BLaER1 (cell line): ENCODE measurements around the gene PLEKHA7.
A peak's percentile ranks its signal among the peaks of the same experiment; 100 is the strongest.

Experiments used
- H3K27ac ChIP-seq: shearing (Covaris generic); formaldehyde crosslinking; 2 replicates; pipeline ENCODE4 v1.8.1; 2022
- H3K27me3 ChIP-seq: shearing (Covaris generic); formaldehyde crosslinking; 2 replicates; pipeline ENCODE4 v1.8.1; 2022
- H3K36me3 ChIP-seq: shearing (Covaris generic); formaldehyde crosslinking; 2 replicates; pipeline ENCODE4 v1.8.1; 2022
- H3K4me1 ChIP-seq: shearing (Covaris generic); formaldehyde crosslinking; 2 replicates; pipeline ENCODE4 v1.8.1; 2022
- H3K4me2 ChIP-seq: shearing (Covaris generic); formaldehyde crosslinking; 2 replicates; pipeline ENCODE4 v1.8.1; 2022
- H3K4me3 ChIP-seq: shearing (Covaris generic); formaldehyde crosslinking; 2 replicates; pipeline ENCODE4 v1.8.1; 2022
- H3K9ac ChIP-seq: shearing (Covaris generic); formaldehyde crosslinking; 2 replicates; pipeline ENCODE4 v1.8.1; 2022
- H3K9me3 ChIP-seq: shearing (Covaris generic); formaldehyde crosslinking; 2 replicates; pipeline ENCODE4 v1.8.1; 2022
- H4K20me1 ChIP-seq: shearing (Covaris generic); formaldehyde crosslinking; 2 replicates; pipeline ENCODE4 v1.8.1; 2022
- Cebpa-rat ChIP-seq: shearing (Covaris generic); IDR thresholded peaks from 2 replicates; pipeline ENCODE4 v1.8.1; 2022

PLEKHA7 gene

DNA sequence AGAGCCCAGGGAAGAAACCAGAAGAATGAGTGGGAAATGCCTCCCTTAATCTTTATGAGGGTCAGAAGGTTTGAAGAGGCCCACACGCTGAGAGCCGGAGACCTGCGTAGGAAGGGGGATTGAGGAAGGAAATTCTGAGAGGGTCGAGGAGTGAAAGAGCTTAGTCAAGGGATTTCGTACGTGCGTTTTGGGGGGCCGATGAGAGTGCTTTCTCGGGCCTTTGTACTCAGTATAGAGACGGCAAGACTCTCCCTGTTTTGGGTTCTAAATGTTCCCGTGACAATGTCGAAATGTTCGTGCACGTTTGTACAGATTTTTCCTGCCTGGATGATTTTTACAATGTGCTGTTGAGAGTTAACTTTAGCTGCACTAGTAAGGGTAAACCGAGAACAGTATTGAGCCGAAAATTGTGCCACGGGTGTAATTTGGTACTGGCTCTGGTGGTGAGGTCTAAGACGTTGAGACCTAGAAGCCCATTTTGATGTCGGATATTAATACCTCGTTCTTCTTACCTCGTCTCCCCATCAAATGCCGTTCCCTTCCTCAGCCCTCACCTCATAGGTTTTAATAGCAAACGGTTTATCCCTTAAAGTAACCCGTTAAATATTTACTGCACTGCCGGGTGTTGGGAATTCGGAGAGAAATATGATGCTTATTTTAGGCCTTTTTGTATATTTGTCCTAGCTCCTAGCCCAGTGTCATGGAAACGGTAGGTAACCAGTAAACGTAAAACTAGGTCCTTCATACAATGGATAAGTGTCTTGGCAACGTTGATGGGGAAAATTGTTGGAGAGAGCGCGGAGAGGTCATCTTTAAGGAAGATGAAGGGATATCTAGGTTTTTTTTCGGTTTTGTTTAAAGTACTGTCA is 275.0 kb downstream of the PLEKHA7 start:
- Histone ChIP-seq H3K9me3 (no peaks in the 10 kb centered on the region), H3K27me3 (no peaks in the 10 kb centered on the region), H4K20me1 (peaks cover 51% of the 10 kb centered on the region), H3K4me2 (peak overlapping the region; percentile 84), H3K27ac (peak overlapping the region; percentile 99), H3K36me3 (peaks cover 28% of the 10 kb centered on the region), H3K9ac (peak overlapping the region; percentile 98), H3K4me1 (peaks cover 44% of the 10 kb centered on the region), H3K4me3 (peak overlapping the region; percentile 79)
- TF ChIP-seq Cebpa-rat, result no peak

DNA sequence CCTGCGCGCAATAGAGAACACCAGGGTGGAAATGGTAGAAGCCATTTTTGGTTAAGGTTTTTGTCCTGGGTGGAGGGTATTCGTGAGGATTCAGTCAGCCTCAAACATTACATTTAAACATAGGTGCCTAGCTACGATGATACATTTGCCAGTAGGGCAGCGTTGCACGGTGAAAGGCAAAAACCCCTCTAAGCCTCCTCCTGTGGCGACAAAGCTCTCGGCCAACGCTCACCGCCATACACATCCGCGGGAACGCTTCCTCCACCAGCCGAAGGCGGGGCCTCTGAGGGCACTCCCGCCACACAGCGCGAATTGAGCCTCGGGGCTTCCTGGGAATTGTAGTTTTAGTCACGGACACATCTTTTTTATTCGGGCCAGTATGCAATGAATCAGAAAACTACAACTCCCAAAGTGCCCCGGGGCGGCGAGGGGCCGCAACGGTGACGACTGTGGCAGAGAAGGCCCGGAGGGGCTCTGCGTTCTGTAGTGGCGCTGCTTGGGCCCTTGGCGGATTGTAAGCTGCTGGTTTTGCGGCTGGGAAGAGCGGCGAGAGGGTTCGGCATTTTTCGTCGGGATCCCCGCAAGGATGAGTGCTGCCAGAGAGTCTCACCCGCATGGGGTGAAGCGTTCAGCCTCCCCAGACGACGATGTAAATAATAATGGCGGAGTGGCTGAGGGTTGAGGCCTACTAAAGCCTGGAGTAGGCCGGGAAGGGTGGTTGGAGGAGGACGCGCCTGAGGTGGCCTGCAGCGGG is 275.8 kb downstream of the PLEKHA7 start, which contains the start of gene C11orf58:
TSS of gene C11orf58 (plus strand) at position 455 of the 754 bp plus-strand sequence. CDS start at position 587, 132 bp downstream.
- H3K36me3 ChIP-seq, result peaks cover 25% of the 10 kb centered on the region
- H3K9me3 ChIP-seq, result no peaks in the 10 kb centered on the region
- no peaks in the 10 kb centered on the region for H3K27me3 ChIP-seq
- peak within 1 kb of the TSS; percentile 79 for H3K4me3 ChIP-seq
- peak within 1 kb of the TSS; percentile 99 for H3K27ac ChIP-seq
- peak within 1 kb of the TSS; percentile 84 for H3K4me2 ChIP-seq
- peaks cover 42% of the 10 kb centered on the region for H3K4me1 ChIP-seq
- no peak for TF ChIP-seq Cebpa-rat
- peak within 1 kb of the TSS; percentile 98 for H3K9ac ChIP-seq
- peaks cover 43% of the 10 kb centered on the region for H4K20me1 ChIP-seq

DNA sequence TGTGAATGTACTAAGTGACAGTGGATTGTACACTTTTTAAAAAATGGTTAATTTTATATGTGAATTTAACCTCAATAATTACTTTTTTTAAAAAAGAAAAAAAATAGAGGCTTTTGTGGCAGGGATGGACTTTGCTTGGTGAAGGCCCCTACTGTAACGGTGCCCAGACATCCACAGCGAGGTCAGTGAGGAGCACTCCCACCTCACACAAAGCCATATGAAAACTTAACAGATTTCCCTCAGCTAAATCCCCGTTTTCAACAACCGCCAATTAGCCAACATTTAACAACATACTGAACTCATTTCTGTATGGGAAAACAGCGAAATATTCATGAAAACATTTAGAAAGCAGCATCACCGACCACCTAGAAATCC is 276.4 kb downstream of the PLEKHA7 start:
- H3K9ac ChIP-seq, result peak overlapping the region; percentile 98
- peaks cover 25% of the 10 kb centered on the region for H3K36me3 ChIP-seq
- TF ChIP-seq Cebpa-rat, result no peak
- peaks cover 37% of the 10 kb centered on the region for H4K20me1 ChIP-seq
- H3K9me3 ChIP-seq, result peaks cover 4% of the 10 kb centered on the region; the same call in 1 of the 2 replicates
- peak overlapping the region; percentile 99 for H3K27ac ChIP-seq
- peaks cover 40% of the 10 kb centered on the region for H3K4me1 ChIP-seq
- no peaks in the 10 kb centered on the region for H3K27me3 ChIP-seq
- peak overlapping the region; percentile 73 for H3K4me2 ChIP-seq
- peak overlapping the region; percentile 79 for H3K4me3 ChIP-seq
